SH-SY5Y (cell line): ENCODE results near the gene USP37.

Source experiments
- GATA2 ChIP-seq: IDR thresholded peaks from 2 replicates; pipeline ENCODE4 v1.6.1; 2011; ENCODE audit warnings: mild to moderate bottlenecking, low read depth, low read length
- GATA3 ChIP-seq: IDR thresholded peaks from 2 replicates; pipeline ENCODE4 v1.6.1; 2011; ENCODE audit warnings: low read depth, mild to moderate bottlenecking, low read length, moderate library complexity

- TF ChIP-seq GATA2: no peak
- no peak for TF ChIP-seq GATA3
Observed at GRCh38 chr2:218471036-218471435, 97.1 kb downstream of the USP37 start.
